ENCODE results near the gene HDDC3.

DNA sequence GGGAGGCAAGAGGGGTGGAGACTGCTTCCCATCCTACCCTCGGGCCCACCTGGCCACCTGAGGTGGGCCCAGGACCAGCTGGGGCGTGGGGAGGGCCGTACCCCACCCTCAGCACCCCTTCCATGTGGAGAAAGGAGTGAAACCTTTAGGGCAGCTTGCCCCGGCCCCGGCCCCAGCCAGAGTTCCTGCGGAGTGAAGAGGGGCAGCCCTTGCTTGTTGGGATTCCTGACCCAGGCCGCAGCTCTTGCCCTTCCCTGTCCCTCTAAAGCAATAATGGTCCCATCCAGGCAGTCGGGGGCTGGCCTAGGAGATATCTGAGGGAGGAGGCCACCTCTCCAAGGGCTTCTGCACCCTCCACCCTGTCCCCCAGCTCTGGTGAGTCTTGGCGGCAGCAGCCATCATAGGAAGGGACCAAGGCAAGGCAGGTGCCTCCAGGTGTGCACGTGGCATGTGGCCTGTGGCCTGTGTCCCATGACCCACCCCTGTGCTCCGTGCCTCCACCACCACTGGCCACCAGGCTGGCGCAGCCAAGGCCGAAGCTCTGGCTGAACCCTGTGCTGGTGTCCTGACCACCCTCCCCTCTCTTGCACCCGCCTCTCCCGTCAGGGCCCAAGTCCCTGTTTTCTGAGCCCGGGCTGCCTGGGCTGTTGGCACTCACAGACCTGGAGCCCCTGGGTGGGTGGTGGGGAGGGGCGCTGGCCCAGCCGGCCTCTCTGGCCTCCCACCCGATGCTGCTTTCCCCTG lies 50.2 kb downstream of the HDDC3 start:
- TF ChIP-seq, protein P1, sequence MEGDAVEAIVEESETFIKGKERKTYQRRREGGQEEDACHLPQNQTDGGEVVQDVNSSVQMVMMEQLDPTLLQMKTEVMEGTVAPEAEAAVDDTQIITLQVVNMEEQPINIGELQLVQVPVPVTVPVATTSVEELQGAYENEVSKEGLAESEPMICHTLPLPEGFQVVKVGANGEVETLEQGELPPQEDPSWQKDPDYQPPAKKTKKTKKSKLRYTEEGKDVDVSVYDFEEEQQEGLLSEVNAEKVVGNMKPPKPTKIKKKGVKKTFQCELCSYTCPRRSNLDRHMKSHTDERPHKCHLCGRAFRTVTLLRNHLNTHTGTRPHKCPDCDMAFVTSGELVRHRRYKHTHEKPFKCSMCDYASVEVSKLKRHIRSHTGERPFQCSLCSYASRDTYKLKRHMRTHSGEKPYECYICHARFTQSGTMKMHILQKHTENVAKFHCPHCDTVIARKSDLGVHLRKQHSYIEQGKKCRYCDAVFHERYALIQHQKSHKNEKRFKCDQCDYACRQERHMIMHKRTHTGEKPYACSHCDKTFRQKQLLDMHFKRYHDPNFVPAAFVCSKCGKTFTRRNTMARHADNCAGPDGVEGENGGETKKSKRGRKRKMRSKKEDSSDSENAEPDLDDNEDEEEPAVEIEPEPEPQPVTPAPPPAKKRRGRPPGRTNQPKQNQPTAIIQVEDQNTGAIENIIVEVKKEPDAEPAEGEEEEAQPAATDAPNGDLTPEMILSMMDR (IDR thresholded peaks at IDR 0.05): peak in 1 of 4 donors; percentile 13
- no peak for TF ChIP-seq POLR2A (IDR thresholded peaks at IDR 0.05)

Data from right lobe of liver (tissue), 4 donors.